ENCODE measurements around the gene CYP2A6. TPM values are rescaled to one million over a fixed set of nuclear protein-coding genes. Genes with fewer than 3 reads are reported as not detected.
A peak's percentile ranks its signal among the peaks of the same experiment; 100 is the strongest.

CYP2A6 gene
- total RNA-seq, 4 donors from 2014 or later = not detected

GRCh38 chr19:40797963-40798682, 52.1 kb downstream of the CYP2A6 start:
- H3K27ac ChIP-seq = peak overlapping the region; percentile 63 to 99 (median 96)
- H3K4me1 ChIP-seq = peaks cover 13 to 45% (median 32%) of the 10 kb centered on the region in 3 donors
- H3K36me3 ChIP-seq = peaks cover 0 to 22% of the 10 kb centered on the region in 2 donors
- TF ChIP-seq CTCF (IDR thresholded peaks at IDR 0.05) = peak in 3 of 4 experiments; percentile 54 to 75 (median 63)
- TF ChIP-seq POLR2A (IDR thresholded peaks at IDR 0.05) = no peak
- TF ChIP-seq EP300 (IDR thresholded peaks at IDR 0.05) = no peak
- TF ChIP-seq POLR2AphosphoS5 (IDR thresholded peaks at IDR 0.05) = peak; percentile 16
- peak overlapping the region; percentile 20 to 97 for H3K4me3 ChIP-seq
- ATAC-seq = peak; percentile 14
- no peaks in the 10 kb centered on the region for H3K27me3 ChIP-seq
- WGBS, 2 donors (ENCODE audit: low coverage in 1 of 2) = 0 to 6% methylated on average over 8 to 20 of the region's 28 CpGs
- no peaks in the 10 kb centered on the region for H3K9me3 ChIP-seq

- Histone ChIP-seq H3K27me3 (no peaks in the 10 kb centered on the region), H3K4me3 (no peak overlapping the region), H3K27ac (peak overlapping the region; percentile 63 to 99 (median 96)), H3K36me3 (peaks cover 0 to 30% of the 10 kb centered on the region in 2 donors), H3K4me1 (peaks cover 13 to 37% (median 24%) of the 10 kb centered on the region in 3 donors), H3K9me3 (no peaks in the 10 kb centered on the region)
- TF ChIP-seq POLR2A (IDR thresholded peaks at IDR 0.05) (no peak), POLR2AphosphoS5 (IDR thresholded peaks at IDR 0.05) (no peak), EP300 (IDR thresholded peaks at IDR 0.05) (no peak), CTCF (IDR thresholded peaks at IDR 0.05) (no peak)
- ATAC-seq = no peak
- 92 to 96% methylated on average over 5 of the region's 14 CpGs for WGBS, 2 donors (ENCODE audit: low coverage in 1 of 2)
Measured at GRCh38 chr19:40797166-40797962, 52.9 kb downstream of the CYP2A6 start.

Other genes starting within 250 kb of the CYP2A6 start
- 100 to 1,000 TPM; 199 to 369 (median 320) TPM for gene LTBP4, start 249.1 kb downstream of the CYP2A6 start, total RNA-seq
- 10 to 100 TPM; 35.8 to 60.6 (median 49.1) TPM for gene NUMBL, start 159.8 kb downstream of the CYP2A6 start, total RNA-seq
- 10 to 100 TPM; 27.3 to 50.5 (median 44.7) TPM for gene COQ8B, start 133.6 kb downstream of the CYP2A6 start, total RNA-seq
- gene ITPKC, start 133.3 kb downstream of the CYP2A6 start, total RNA-seq = 10 to 100 TPM; 25.2 to 71.8 (median 30.6) TPM
- 1 to 10 TPM in 3 of 4 donors, under 1 TPM in 1; 0.89 to 2.4 (median 2.0) TPM for gene ACTMAP, start 100.0 kb downstream of the CYP2A6 start, total RNA-seq
- 10 to 100 TPM; 24.5 to 56.0 (median 48.2) TPM for gene SNRPA, start 99.2 kb downstream of the CYP2A6 start, total RNA-seq
- 1 to 10 TPM in 3 of 4 donors, not detected in 1; 1.4 to 9.2 (median 3.1) TPM for gene MIA, start 74.9 kb downstream of the CYP2A6 start, total RNA-seq
- 10 to 100 TPM; 18.7 to 27.5 (median 20.9) TPM for gene RAB4B, start 72.2 kb downstream of the CYP2A6 start, total RNA-seq
- 100 to 1,000 TPM in 3 of 4 donors, 10 to 100 TPM in 1; 99.1 to 115 (median 107) TPM for gene EGLN2, start 51.3 kb downstream of the CYP2A6 start, total RNA-seq
- not detected for gene CYP2A7, start 31.8 kb upstream of the CYP2A6 start, total RNA-seq
- gene CYP2B6, start 140.8 kb upstream of the CYP2A6 start, total RNA-seq = not detected
- not detected for gene CYP2A13, start 238.0 kb upstream of the CYP2A6 start, total RNA-seq

All from gastroesophageal sphincter (tissue), 4 donors.